Measurements from ENCODE around the gene WDR13.

DNA sequence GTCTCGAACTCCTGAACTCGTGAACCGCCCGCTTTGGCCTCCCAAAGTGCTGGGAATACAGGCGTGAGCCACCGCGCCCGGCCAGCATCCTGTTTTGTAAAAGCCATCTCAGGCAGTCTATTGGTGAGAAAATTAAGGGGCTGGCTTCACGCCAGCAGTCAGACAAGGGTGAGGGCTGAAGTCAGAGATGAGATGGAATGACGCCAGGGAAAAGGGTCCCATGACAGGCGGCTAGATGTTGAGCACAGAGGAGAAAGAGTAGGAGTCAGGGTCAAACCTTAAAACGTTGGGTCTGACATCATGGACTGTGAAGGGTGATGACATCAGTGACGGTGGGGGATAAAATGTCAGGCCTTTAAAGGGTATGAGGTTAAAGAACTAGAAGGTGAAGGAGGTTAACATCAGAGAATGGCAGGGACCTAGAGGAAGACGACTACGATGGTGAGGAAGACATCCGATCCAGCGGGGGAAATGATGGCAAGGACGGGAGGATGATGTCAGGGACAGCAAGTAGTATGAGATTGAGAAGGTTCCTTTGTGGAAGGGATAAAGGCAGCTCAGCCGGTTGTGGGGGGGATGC, 23.5 kb upstream of the WDR13 start:
- no peak for TF ChIP-seq EZH2 (IDR thresholded peaks at IDR 0.05)
- TF ChIP-seq POLR2AphosphoS5 (IDR thresholded peaks at IDR 0.05; ENCODE audit: borderline replicate concordance, low read depth, low read length): no peak
